ENCODE results near the gene CETN1.

The CETN1 gene

GRCh38 chr18:573385-573784, 6.8 kb upstream of the CETN1 start:
- H3K4me2 ChIP-seq (ENCODE audit: insufficient read depth, low read length) = no peak overlapping the region
- no peak overlapping the region for H2AFZ ChIP-seq (ENCODE audit: low read depth, low read length)
- H3K27ac ChIP-seq (ENCODE audit: low read length) = no peak overlapping the region
- H3K9ac ChIP-seq (ENCODE audit: low read depth, low read length) = no peak overlapping the region
- DNase-seq (no peak), ATAC-seq (ENCODE audit: insufficient read depth, low read depth) (no peak)
- no peak for TF ChIP-seq EZH2 (IDR thresholded peaks at IDR 0.05; ENCODE audit: borderline replicate concordance, low read depth, low read length, severe bottlenecking)
- no peak for TF ChIP-seq CTCF (IDR thresholded peaks at IDR 0.05; ENCODE audit: borderline replicate concordance, extremely low read depth, low read length, poor library complexity, severe bottlenecking)
- H3K4me1 ChIP-seq (ENCODE audit: insufficient read depth, low read length) = no peaks in the 10 kb centered on the region
- no peaks in the 10 kb centered on the region for H4K20me1 ChIP-seq (ENCODE audit: insufficient read depth, low read length)
- no peaks in the 10 kb centered on the region for H3K79me2 ChIP-seq (ENCODE audit: insufficient read depth, low read length)
- no peaks in the 10 kb centered on the region for H3K9me3 ChIP-seq (ENCODE audit: insufficient read depth, low read length, severe bottlenecking)
- H3K36me3 ChIP-seq (ENCODE audit: insufficient read depth, low read length) = no peaks in the 10 kb centered on the region
- H3K27me3 ChIP-seq (ENCODE audit: insufficient read depth, low read length, poor library complexity) = peaks cover 20% of the 10 kb centered on the region
- no peak overlapping the region for H3K4me3 ChIP-seq (ENCODE audit: low read depth in 1 of 2, low read length in 2 of 2)

GRCh38 chr18:574149-574860, 5.9 kb upstream of the CETN1 start:
- H3K4me2 ChIP-seq (ENCODE audit: insufficient read depth, low read length) = no peak overlapping the region
- TF ChIP-seq CTCF (IDR thresholded peaks at IDR 0.05; ENCODE audit: borderline replicate concordance, extremely low read depth, low read length, poor library complexity, severe bottlenecking) (no peak), EZH2 (IDR thresholded peaks at IDR 0.05; ENCODE audit: borderline replicate concordance, low read depth, low read length, severe bottlenecking) (no peak)
- H3K9ac ChIP-seq (ENCODE audit: low read depth, low read length) = no peak overlapping the region
- H2AFZ ChIP-seq (ENCODE audit: low read depth, low read length) = no peak overlapping the region
- H3K79me2 ChIP-seq (ENCODE audit: insufficient read depth, low read length) = no peaks in the 10 kb centered on the region
- H4K20me1 ChIP-seq (ENCODE audit: insufficient read depth, low read length) = no peaks in the 10 kb centered on the region
- no peaks in the 10 kb centered on the region for H3K36me3 ChIP-seq (ENCODE audit: insufficient read depth, low read length)
- H3K4me3 ChIP-seq (ENCODE audit: low read depth in 1 of 2, low read length in 2 of 2) = no peak overlapping the region
- ATAC-seq (ENCODE audit: insufficient read depth, low read depth) (no peak), DNase-seq (no peak)
- peaks cover 17% of the 10 kb centered on the region for H3K27me3 ChIP-seq (ENCODE audit: insufficient read depth, low read length, poor library complexity)
- no peaks in the 10 kb centered on the region for H3K4me1 ChIP-seq (ENCODE audit: insufficient read depth, low read length)
- no peak overlapping the region for H3K27ac ChIP-seq (ENCODE audit: low read length)
- no peaks in the 10 kb centered on the region for H3K9me3 ChIP-seq (ENCODE audit: insufficient read depth, low read length, severe bottlenecking)

- no peak overlapping the region for H2AFZ ChIP-seq (ENCODE audit: low read depth, low read length)
- DNase-seq = no peak
Observed at GRCh38 chr18:574865-575645, 5.1 kb upstream of the CETN1 start.

More at GRCh38 chr18:574865-575645, 5.1 kb upstream of the CETN1 start:
- Histone ChIP-seq H4K20me1 (ENCODE audit: insufficient read depth, low read length) (no peaks in the 10 kb centered on the region), H3K4me3 (ENCODE audit: low read depth in 1 of 2, low read length in 2 of 2) (no peak overlapping the region), H3K36me3 (ENCODE audit: insufficient read depth, low read length) (no peaks in the 10 kb centered on the region), H3K27me3 (ENCODE audit: insufficient read depth, low read length, poor library complexity) (peaks cover 17% of the 10 kb centered on the region), H3K4me1 (ENCODE audit: insufficient read depth, low read length) (no peaks in the 10 kb centered on the region), H3K9me3 (ENCODE audit: insufficient read depth, low read length, severe bottlenecking) (no peaks in the 10 kb centered on the region), H3K4me2 (ENCODE audit: insufficient read depth, low read length) (no peak overlapping the region), H3K9ac (ENCODE audit: low read depth, low read length) (no peak overlapping the region), H3K79me2 (ENCODE audit: insufficient read depth, low read length) (no peaks in the 10 kb centered on the region), H3K27ac (ENCODE audit: low read length) (no peak overlapping the region)
- TF ChIP-seq CTCF (IDR thresholded peaks at IDR 0.05; ENCODE audit: borderline replicate concordance, extremely low read depth, low read length, poor library complexity, severe bottlenecking) (no peak), EZH2 (IDR thresholded peaks at IDR 0.05; ENCODE audit: borderline replicate concordance, low read depth, low read length, severe bottlenecking) (no peak)
- no peak for ATAC-seq (ENCODE audit: insufficient read depth, low read depth)
